Endodermal cell (in vitro differentiated cells): ENCODE data around the gene PIF1. TPM values are rescaled to one million over a fixed set of nuclear protein-coding genes. Genes with fewer than 3 reads are reported as not detected.
A peak's percentile ranks its signal among the peaks of the same experiment; 100 is the strongest.

Experiments
- DNase-seq: peaks from one replicate; pipeline ENCODE4 v3.0.0-alpha.2; 2017
- H3K27ac ChIP-seq: 2 replicates; pipeline ENCODE4 v1.5.1; 2013; ENCODE audit warnings: mild to moderate bottlenecking, low read depth, low read length, moderate library complexity
- H3K27me3 ChIP-seq: 2 replicates; pipeline ENCODE4 v1.6.1; 2013; ENCODE audit warnings: mild to moderate bottlenecking, low read length, moderate library complexity; ENCODE audit not compliant: insufficient read depth, control insufficient read depth, poor library complexity, severe bottlenecking
- H3K36me3 ChIP-seq: 2 replicates; pipeline ENCODE4 v1.7.0; 2013; ENCODE audit warnings: mild to moderate bottlenecking, low read length, moderate library complexity; ENCODE audit not compliant: control insufficient read depth, insufficient read depth
- H3K4me1 ChIP-seq: one replicate; pipeline ENCODE4 v1.7.0; 2013; ENCODE audit warnings: low read length; ENCODE audit not compliant: control insufficient read depth, insufficient read depth
- H3K4me3 ChIP-seq: 2 replicates; pipeline ENCODE4 v1.5.1; 2013; ENCODE audit warnings: mild to moderate bottlenecking, low read length, moderate library complexity
- H3K9ac ChIP-seq: 2 replicates; pipeline ENCODE4 v1.6.1; 2013; ENCODE audit warnings: mild to moderate bottlenecking, low read length, moderate library complexity; ENCODE audit not compliant: poor library complexity, severe bottlenecking; ENCODE audit errors: extremely low read depth
- H3K9me3 ChIP-seq: 2 replicates; pipeline ENCODE4 v1.6.1; 2013; ENCODE audit warnings: mild to moderate bottlenecking, low read length, moderate library complexity; ENCODE audit not compliant: control insufficient read depth
- H3K27ac Mint-ChIP-seq: 2 replicates; pipeline ENCODE4 v1.8.0; 2020; ENCODE audit warnings: mixed read lengths
- H3K27me3 Mint-ChIP-seq: 2 replicates; pipeline ENCODE4 v1.8.0; 2021; ENCODE audit warnings: mild to moderate bottlenecking, mixed read lengths; ENCODE audit not compliant: insufficient read depth
- H3K36me3 Mint-ChIP-seq: 2 replicates; pipeline ENCODE4 v1.8.0; 2020; ENCODE audit warnings: low read depth, mixed read lengths
- H3K4me1 Mint-ChIP-seq: 2 replicates; pipeline ENCODE4 v1.8.0; 2020; ENCODE audit warnings: mixed read lengths
- H3K4me3 Mint-ChIP-seq: 2 replicates; pipeline ENCODE4 v1.8.0; 2020; ENCODE audit warnings: mild to moderate bottlenecking, moderate library complexity, mixed read lengths
- H3K9me3 Mint-ChIP-seq: 2 replicates; pipeline ENCODE4 v1.8.0; 2020; ENCODE audit warnings: mild to moderate bottlenecking, mixed read lengths
- CTCF ChIP-seq: fragments of 200-600 bp; sonication (generic); conservative IDR thresholded peaks from 2 replicates; pipeline ENCODE4 v1.5.0; 2021; ENCODE audit warnings: antibody characterized with exemption, mild to moderate bottlenecking
- WGBS, 2 experiments: methylation state at CpG; one replicate each; pipeline versions ENCODE4 v1.1.5 to v1.1.7; 2013; ENCODE audit warnings: missing lambda C conversion rate in 2 of 2, mixed read lengths in 1 of 2; ENCODE audit not compliant: insufficient coverage in 1 of 2, insufficient read length in 1 of 2; 5-methylcytosine and 5-hydroxymethylcytosine counted together
- total RNA-seq, 2 donors: library from RNA; stranded (reverse); fragmentation: NEBNext Ultra II Directional in 1 of 2; extraction: Animal tissue kit (Norgen Biotek cat#: 25700) in 1 of 2; gene quantifications; 2 replicates in 1 of 2; 3 replicates in 1 of 2; pipeline ENCODE4 v1.2.1, GENCODE V29; 2021

PIF1 gene
- total RNA-seq, 2 donors from 2014 or later: 60.7 to 64.6 TPM

DNA sequence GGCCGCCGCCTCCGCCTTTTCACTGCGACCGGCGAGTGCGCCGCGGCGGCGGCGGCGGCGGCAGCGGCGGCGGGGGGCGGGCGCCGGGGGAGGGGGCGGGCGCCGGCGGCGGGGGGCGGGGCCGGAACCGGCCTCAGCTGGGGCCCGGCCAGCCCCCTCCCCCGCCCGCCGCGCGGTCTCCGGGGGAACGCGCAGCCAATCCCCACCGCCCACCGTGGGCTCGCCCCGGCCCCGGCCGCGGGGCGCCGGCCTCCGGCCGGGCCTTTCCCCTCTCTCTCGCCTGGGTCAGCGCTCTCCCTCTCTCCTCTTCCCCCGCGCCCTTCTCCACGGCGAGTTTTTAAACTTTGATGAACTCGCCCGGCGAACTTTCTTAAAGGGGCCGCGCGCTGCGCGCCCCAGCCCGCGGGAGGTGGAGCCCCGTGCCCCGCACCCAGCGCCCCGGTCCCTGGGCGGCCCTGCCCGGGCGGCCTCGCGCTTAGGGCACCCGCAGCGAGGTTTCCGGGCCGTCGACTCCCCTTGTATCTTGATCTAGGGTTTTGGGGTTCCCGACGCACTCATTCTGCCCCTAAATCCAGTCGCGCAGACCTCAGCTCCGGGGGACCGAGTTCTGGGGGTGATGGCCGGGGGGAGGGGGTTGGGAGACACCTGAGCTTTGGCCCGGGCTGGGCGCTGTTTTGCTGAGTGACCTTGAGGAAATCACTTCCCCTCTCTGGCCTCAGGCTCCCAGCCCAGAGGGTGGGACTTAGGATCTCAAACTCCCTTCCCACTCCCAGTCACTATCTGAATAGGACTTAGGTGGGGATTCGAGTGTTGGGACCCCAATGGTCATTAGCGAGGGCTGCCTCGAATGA is 49.7 kb downstream of the PIF1 start, which contains the start of gene RBPMS2:
RBPMS2 (minus strand) TSS at position 39 of the 851 bp plus-strand sequence. CDS start 270 bp downstream, outside the sequence.
- DNase-seq: peak; percentile 80
- Mint-ChIP-seq H3K27ac (peak within 1 kb of the TSS; percentile 96), H3K36me3 (no peaks in the 10 kb centered on the region), H3K4me1 (peaks cover 38% of the 10 kb centered on the region), H3K9me3 (no peaks in the 10 kb centered on the region), H3K4me3 (peak within 1 kb of the TSS; percentile 96), H3K27me3 (no peaks in the 10 kb centered on the region)
- Histone ChIP-seq H3K4me1 (peaks cover 12% of the 10 kb centered on the region), H3K27ac (peak within 1 kb of the TSS; percentile 41), H3K27me3 (no peaks in the 10 kb centered on the region), H3K4me3 (peak within 1 kb of the TSS; percentile 96), H3K9ac (peak within 1 kb of the TSS; percentile 82), H3K36me3 (no peaks in the 10 kb centered on the region), H3K9me3 (no peaks in the 10 kb centered on the region)
- 0% methylated on average over 6 to 73 of the region's 90 CpGs for WGBS, 2 experiments
- TF ChIP-seq CTCF: no peak

- Mint-ChIP-seq H3K36me3 (no peaks in the 10 kb centered on the region), H3K27me3 (no peaks in the 10 kb centered on the region), H3K27ac (peak overlapping the region; percentile 94), H3K4me1 (peaks cover 37% of the 10 kb centered on the region), H3K4me3 (peak overlapping the region; percentile 96), H3K9me3 (no peaks in the 10 kb centered on the region)
- Histone ChIP-seq H3K27me3 (no peaks in the 10 kb centered on the region), H3K4me3 (peak overlapping the region; percentile 96), H3K36me3 (no peaks in the 10 kb centered on the region), H3K4me1 (peaks cover 12% of the 10 kb centered on the region), H3K27ac (peak overlapping the region; percentile 41), H3K9me3 (no peaks in the 10 kb centered on the region), H3K9ac (peak overlapping the region; percentile 82)
- no peak for TF ChIP-seq CTCF
- WGBS, 2 experiments: 0% methylated on average over 6 to 115 of the region's 115 CpGs
- DNase-seq: peak; percentile 78
Observed at GRCh38 chr15:64774629-64775493, 50.6 kb downstream of the PIF1 start.

DNA sequence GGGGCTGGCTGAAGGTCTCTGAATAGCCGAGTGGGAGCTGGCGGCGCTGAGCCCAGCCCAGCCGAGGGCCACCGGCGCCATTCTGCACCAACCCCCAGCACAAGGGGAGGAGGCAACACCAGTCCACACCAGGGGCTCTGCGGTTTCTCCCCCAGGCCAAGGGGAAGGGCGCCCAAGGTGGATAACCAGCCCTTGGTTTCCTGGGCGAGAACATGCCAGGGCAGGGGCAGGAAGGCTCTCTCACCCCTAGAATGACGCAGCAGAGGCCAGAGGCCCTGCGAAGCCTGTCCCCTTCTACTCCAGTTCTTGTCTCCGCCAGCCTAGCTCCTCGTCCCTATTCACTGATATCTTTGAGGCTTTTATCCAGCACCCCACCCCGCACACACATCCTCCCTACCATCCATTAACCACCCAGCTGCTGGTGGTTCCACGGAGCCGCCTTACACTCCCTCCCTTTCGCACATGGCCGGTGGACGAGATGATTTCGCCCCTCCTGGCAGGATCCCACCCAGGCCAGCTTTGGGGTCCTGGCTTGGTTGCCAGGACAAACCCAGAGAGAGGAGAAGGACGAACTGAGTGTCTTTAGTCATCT is 51.3 kb downstream of the PIF1 start:
- H3K27me3 Mint-ChIP-seq: no peaks in the 10 kb centered on the region
- peaks cover 35% of the 10 kb centered on the region for H3K4me1 Mint-ChIP-seq
- 5 to 10% methylated on average over 14 to 21 of the region's 21 CpGs for WGBS, 2 experiments
- peak overlapping the region; percentile 96 for H3K4me3 Mint-ChIP-seq
- H3K27me3 ChIP-seq: no peaks in the 10 kb centered on the region
- H3K36me3 ChIP-seq: no peaks in the 10 kb centered on the region
- no peak for TF ChIP-seq CTCF
- peak overlapping the region; percentile 94 for H3K27ac Mint-ChIP-seq
- DNase-seq: peak; percentile 73
- peaks cover 12% of the 10 kb centered on the region for H3K4me1 ChIP-seq
- peak overlapping the region; percentile 82 for H3K9ac ChIP-seq
- no peaks in the 10 kb centered on the region for H3K9me3 Mint-ChIP-seq
- H3K9me3 ChIP-seq: no peaks in the 10 kb centered on the region
- peak overlapping the region; percentile 96 for H3K4me3 ChIP-seq
- no peaks in the 10 kb centered on the region for H3K36me3 Mint-ChIP-seq
- H3K27ac ChIP-seq: peak overlapping the region; percentile 41
